HG02623 (cell line): ENCODE data around the gene ULK1.

Source experiments
- ATAC-seq: cut with Tn5 transposase; IDR thresholded peaks from one replicate; pipeline ENCODE4 v1.9.1; 2021; ENCODE audit warnings: moderate library complexity; ENCODE audit not compliant: unreplicated experiment

The ULK1 gene

DNA sequence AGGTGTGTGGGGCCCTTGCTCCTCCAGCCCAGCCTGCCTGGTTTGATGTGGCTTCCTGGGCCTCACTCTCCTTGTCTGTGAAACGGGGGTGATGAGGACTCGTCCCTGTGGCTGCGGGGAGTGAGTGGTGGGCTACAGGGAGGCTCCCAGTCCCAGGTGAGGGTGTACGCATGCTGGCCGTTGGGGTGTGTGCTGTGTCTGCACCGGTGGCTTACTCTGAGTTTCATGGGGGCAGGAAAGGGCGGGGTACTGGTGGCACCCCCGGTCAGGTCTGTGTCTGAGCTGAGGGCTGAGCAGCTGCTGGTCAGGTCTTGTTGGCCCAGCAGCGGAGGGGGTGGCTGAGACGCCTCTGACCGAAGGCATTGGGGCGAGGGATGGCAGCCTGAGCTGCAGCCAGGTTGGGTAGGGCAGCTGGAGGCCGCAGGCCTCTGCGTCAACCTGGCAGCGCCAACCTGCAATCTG is 11.2 kb downstream of the ULK1 start:
- no peak for ATAC-seq

DNA sequence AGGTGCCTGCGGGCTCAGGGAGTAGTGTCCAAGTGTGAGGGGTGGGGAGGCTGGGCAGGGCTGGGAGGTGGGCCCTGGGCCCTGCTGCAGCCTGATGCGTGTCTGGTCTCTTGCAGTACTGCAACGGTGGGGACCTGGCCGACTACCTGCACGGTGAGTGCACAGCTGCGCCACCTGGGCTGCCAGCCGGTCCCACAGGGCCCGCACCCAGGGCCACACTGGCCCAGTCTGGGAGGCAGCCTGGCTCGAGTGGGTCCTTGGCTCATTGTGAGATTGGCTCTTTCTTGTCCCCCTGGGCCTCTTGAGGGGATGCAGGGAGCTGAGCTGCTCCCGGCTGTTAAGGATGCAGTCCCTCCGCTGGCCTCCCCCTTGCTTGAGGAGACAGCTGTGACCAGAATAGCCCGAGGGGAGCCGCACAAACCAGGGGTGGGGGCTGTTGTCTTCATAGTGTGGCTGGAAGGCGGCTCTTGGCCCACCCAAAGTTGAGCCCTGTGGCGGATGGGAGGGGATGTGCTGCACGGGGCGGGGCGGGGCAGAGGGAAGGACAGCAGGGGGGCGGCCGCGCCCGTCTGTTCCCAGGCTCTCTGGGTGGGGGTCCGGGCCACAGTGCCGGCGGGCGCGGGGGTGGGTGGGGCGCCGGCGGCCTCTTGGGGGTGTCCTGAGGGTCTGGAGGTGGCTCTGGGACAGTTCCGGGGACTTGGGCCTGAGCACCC is 13.1 kb downstream of the ULK1 start:
- ATAC-seq: no peak

DNA sequence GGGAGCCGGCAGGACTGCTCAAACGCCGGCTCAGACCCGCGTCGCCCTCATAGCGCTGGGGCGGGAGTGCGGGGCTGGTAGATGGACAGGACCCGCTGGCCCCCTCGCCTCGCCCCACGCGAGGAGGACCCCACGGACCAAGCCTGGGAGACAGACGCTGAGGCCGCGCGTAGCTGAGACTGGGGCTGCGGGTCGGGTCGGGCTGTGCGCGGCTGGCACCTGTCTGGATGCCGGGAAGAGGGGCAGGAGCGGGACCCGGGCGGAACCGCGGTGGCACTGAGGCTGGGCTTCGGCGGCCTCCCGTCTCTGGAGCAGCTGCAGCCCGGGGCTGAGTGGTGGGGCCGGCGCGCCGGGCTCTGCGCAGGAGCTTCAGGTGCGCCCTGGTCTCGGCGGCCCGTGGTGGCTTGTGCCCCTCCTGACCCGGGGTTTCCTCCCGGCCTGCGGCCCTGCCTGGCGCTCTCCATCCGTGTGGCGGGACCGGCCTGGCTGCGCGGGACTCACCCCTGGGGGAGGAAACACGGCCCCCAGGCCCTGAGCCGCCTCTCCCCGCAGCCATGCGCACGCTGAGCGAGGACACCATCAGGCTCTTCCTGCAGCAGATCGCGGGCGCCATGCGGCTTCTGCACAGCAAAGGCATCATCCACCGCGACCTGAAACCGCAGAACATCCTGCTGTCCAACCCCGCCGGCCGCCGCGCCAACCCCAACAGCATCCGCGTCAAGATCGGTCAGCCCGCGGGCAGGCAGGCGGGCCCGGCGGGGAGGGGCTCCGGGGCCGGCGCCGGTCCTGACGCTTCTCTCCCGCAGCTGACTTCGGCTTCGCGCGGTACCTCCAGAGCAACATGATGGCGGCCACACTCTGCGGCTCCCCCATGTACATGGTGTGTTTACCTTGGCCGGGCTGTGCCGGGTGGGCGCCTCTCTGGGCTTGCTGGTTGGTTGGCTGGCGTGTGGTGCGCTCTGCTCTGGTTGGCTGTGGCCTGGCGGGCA is 14.0 kb downstream of the ULK1 start:
- no peak for ATAC-seq

DNA sequence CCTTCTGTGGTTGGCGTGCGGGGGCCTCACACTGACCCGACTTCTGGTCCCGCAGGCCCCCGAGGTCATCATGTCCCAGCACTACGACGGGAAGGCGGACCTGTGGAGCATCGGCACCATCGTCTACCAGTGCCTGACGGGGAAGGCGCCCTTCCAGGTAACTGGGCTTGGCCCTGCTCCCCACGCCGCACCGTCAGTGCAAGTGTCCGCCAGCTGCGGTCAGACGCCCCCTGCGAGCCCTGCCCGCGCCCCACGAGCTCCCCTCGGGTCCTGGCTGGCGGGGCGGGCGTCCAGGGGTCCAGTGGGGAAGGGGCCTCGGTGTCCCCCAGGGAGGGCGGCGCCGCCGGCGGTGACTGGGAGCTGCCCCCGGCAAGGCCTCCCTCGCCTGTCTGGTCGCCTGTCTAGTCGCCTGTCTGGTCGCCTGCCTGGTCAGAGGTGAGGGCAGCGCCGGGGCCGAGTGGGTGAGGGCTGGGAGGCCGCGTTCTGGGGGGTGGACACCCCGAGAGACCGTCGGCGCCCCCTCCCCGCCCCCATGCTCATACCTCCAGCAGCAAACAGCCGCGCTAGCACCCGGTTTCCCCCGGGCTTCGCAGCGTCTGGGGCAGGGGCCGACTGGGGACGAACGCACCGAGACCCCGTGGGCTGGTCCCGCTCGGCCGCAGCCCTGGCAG is 14.8 kb downstream of the ULK1 start:
- no peak for ATAC-seq

DNA sequence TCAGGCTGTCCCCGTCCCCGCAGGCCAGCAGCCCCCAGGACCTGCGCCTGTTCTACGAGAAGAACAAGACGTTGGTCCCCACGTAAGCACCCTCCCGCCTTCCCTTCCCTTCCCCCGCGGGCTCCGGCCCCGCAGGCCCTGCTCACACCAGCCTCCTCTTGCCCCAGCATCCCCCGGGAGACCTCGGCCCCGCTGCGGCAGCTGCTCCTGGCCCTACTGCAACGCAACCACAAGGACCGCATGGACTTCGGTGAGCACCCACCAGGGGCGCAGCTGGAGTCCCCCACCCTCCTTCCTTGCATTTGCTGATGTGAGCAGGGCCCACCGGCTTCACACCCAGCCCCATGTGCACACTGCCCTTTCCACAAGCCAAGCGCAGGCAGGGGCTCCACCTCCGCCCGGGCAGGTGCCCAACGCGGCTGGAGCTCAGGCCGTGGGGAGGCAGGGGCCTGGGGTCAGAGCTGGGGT is 15.4 kb downstream of the ULK1 start:
- no peak for ATAC-seq

DNA sequence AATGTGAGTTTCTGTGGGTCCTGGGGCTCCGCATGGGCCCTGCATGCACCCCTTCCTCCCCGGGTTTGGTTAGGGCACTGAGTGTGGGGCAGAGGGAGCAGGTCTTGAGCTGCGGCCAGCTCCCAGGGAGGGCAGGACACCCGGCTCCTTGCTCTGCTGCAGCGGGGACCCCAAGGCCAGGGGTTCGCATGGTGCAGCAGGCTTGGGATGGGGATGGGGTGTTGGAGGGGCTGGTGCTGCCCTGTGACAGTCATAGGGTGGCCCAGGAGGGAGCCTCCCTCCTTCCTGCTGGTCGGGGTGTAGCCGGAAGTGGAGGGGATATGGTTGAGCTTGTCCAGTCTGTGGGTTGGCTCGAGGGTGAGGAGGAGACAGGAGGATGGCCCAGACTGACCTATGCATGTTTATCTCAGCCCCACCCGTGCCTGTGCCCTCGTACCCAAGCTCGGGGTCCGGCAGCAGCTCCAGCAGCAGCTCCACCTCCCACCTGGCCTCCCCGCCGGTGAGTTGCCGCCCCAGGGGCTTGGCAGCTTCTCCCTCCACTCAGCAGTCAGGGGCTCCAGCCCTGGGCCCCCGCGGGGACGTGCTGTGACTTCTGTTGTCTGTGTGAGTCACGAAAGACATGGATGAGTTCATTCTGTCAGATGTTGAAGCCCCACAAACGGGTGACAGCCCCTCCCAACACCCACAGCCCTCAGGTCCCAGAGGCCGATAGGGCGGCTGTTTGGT is 16.0 kb downstream of the ULK1 start:
- ATAC-seq: no peak

DNA sequence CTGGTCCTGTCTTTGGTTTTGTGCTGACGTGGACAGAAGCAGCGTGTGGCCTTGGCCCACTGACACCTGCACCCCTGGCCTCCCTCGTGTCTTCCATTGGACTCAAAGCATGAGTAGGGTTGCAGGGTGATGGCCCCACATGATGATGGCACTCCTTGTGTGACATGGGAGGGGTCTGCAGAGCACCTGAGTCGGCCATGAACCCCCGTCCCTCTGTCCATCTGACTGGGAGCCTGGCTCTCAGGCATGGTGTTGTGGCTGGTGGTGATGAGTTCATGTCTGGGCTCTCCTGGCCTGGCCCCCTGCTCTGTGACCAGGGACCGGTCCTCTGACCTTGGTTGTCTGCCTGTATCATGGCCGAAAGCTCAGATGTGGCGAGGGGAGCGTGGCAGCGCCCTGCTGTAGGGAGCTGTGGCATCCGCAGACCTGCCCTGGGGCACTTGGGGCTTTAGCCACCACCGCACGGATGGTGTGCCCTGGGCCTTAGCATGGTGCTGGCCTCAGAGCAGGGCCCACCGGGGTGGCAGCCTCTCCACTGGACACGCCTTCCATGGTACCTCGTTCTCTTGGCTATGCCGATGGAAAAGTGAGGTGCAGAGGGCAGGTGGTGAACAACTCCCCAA is 16.7 kb downstream of the ULK1 start:
- ATAC-seq: no peak

DNA sequence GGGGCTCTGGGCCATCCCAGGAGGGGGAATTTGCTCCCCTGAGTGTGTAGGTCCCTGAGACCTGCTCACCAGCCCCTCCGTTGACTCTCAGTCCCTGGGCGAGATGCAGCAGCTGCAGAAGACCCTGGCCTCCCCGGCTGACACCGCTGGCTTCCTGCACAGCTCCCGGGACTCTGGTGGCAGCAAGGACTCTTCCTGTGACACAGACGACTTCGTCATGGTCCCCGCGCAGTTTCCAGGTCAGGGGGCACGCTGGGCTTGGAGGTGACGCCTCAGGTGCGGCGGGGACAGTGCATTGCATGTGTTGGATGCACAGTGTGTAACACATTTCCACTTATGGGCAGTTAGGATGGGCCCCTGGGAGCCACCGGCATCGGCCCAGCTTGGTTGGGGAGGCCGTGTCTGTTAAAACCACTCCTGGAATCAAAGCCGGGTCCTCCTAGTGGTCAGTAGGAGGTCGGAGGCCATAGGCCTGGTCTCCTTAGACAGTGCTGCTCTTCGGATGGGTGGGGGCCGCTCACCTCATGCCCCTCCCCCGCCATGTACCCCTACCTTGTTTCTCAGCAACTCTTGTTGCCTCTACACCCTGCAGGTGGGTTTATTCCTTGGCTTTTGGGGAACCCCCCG is 17.5 kb downstream of the ULK1 start:
- no peak for ATAC-seq

DNA sequence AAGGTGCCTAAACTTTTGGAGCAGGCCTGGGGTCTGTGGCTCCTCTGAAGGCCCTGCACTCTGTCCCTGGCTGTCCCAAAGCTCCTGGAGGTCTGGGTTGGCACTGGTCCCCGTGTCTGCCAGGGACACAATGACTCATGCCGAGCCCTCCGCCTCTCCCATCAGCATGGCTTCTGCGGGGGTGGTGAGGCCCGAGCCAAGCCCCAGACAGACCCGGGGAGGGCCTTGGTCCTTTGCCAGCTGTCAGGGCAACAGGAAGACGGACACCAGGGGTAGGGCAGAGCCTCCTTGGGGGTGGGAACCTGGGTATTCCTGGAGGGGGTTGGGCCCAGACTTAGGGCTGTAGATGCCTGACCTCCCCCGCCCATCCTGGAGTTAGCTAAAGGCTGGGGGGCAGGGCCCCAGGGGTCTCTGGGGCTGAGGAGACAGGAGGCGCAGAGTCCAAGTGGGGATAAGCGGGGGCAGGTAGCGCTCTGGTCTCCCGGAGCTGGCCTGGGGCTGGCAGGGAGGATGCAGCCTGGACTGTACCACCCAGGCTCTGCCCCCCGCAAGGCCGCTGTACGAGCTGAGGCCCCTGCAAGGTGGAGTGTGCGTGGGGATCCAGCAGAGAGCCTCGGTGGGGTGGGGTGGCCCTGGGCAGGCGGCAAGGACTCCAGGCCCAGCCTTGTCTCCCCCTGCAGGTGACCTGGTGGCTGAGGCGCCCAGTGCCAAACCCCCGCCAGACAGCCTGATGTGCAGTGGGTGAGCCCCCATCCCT is 18.3 kb downstream of the ULK1 start:
- no peak for ATAC-seq

DNA sequence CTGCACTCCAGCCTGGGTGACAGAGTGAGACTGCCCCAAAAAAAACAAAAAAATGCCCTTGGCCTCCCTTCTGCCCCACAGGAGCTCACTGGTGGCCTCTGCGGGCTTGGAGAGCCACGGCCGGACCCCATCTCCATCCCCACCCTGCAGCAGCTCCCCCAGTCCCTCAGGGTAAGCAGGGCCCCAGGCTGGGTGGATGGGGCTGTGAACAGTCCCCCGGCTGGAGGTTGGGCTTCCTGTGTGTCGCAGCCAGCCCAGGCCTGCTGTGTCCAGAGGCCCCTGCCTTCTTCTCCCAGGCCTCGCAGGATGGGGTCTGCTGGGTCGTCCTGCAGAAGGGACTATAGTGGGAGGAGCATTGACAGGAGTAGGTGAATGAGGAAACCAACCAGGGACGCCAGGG is 19.2 kb downstream of the ULK1 start:
- no peak for ATAC-seq

DNA sequence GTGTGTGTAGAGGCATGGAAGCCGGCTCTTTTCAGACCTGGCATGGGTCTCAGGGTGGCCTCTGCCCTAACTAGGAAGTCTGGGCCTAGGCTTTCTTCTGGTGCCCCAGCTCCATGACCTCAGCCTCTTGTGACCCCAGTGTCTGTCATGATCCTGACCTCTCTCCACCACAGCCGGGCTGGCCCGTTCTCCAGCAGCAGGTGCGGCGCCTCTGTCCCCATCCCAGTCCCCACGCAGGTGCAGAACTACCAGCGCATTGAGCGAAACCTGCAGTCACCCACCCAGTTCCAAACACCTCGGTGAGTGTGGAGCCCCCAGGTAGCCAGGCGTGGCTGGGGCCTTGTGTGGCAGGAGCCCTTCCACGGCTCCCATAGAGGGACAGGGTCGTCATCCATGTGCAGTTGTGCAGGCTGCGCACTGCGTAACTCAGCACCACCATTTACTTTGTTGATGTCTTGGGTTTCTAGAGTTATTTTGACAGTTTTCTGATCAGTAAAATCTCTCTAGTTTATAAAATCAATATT is 19.8 kb downstream of the ULK1 start:
- ATAC-seq: no peak

DNA sequence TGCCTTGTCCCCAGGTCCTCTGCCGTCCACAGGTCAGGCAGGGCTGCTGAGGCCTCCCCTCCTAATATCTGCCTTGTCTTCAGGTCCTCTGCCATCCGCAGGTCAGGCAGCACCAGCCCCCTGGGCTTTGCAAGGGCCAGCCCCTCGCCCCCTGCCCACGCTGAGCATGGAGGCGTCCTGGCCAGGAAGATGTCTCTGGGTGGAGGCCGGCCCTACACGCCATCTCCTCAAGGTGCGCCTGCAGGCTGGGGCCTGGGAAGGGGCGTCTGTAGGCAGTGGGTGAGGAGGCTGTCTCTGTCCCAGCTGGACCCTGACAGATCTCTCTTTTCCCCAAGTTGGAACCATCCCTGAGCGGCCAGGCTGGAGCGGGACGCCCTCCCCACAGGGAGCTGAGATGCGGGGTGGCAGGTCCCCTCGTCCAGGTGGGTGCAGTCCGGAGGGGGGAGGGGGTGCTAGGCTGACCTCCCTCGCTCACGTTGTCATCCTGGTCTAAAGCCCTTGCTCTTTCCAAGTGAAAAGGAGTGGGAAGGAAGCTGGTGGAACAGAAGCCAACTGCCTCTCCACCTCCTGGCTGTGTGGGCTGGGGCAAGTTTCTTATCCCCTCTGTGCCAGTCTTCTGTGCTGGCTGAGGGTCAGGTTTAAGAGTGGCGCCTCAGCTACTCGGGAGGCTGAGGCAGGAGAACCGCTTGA is 20.7 kb downstream of the ULK1 start:
- ATAC-seq: no peak

DNA sequence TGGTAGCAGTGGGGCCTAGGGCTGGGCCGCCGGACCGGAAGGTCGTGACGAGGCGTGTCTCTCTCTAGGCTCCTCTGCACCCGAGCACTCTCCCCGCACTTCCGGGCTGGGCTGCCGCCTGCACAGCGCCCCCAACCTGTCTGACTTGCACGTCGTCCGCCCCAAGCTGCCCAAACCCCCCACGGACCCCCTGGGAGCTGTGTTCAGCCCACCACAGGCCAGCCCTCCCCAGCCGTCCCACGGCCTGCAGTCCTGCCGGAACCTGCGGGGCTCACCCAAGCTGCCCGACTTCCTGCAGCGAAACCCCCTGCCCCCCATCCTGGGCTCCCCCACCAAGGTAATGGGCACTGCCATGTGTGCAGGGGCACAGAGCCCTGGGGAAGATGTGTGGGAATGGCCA is 21.4 kb downstream of the ULK1 start:
- no peak for ATAC-seq

DNA sequence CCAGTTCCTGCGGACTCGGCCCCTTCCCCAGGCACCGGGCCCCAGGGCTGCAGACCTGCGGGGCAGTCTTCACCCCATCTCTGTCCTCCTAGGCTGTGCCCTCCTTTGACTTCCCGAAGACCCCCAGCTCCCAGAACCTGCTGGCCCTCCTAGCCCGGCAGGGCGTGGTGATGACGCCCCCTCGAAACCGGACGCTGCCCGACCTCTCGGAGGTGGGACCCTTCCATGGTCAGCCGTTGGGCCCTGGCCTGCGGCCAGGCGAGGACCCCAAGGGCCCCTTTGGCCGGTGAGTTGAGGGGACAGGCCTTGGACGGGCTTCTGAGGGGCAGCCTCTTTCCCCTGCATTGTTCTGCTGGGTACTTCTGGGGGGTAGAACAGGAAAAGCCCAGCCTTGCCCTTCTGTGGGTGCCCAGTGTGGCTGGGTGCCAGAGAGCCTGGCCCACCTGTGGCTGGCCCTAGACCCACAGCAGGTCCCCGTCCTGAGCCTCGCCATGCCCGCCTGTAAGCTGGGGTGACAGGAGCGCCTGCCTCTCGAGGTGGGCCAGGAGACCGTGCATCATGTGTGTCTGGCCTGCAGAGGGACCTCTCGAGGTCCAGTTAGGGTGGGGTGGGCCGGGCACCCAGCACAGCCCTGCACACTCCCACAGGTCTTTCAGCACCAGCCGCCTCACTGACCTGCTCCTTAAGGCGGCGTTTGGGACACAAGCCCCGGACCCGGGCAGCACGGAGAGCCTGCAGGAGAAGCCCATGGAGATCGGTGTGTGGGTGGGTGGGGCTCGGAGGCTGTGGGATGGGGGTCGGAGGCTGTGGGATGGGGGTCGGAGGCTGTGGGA is 22.1 kb downstream of the ULK1 start:
- no peak for ATAC-seq

DNA sequence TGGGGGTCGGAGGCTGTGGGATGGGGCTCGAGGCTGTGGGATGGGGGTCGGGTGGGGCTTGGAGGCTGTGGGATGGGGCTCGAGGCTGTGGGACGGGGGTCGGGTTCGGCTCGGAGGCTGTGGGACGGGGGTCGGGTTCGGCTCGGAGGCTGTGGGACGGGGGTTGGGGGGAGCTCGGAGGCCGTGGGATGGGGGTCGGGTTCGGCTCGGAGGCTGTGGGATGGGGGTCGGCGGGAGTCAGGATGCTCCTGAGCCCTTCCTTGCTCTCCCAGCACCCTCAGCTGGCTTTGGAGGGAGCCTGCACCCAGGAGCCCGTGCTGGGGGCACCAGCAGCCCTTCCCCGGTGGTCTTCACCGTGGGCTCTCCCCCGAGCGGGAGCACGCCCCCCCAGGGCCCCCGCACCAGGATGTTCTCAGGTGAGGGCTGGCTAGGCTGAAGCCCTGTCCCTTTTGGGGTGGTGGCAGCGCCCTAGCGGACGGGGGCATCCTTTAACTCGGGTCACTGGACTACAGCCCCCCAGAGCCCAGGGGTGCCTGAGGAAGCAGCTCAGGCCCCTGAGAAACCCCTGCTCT is 22.8 kb downstream of the ULK1 start:
- ATAC-seq: no peak

DNA sequence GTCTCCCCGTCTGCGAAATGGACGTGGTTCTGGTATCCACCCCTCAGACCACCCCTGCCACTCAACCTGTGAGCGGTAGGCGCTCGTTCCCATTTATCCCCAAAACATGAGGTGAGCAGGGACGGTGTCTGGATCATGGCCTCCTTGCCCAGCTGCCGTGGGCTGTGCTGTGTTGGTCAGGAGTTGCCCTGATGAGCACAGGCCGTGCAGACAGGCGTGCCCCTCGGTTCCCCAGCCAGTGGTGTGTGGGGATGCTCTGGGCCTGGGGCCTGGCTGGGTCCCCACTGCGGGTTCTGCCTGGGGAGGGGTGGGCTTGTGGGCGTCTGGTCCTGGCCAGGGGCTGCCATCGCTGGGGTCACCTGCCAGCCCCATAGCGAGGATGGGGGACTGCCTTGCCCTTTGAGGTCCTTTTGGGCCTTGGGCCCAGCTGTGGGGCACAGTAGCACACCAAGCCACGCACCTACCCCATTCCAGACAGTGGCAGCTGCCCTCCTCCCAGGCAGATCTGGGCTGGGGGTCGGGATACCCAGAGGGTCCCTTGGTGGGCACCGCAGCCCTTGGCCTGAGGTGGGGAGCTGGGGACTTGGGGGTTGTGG is 23.4 kb downstream of the ULK1 start:
- ATAC-seq: no peak
